Heart left ventricle (tissue), 16 donors: ENCODE results near the gene SCYGR1. TPM values are rescaled to one million over a fixed set of nuclear protein-coding genes. Genes with fewer than 3 reads are reported as not detected.

Experiments
- ATAC-seq, 4 donors: fragments of 200-7000 bp; cut with Tn5 transposase; one replicate each; pipeline ENCODE4 v1.9.1; 2020 to 2022; ENCODE audit warnings: moderate library complexity in 4 of 4, mild to moderate bottlenecking in 3 of 4, moderate number of reproducible peaks in 1 of 4
- DNase-seq, 5 donors: peaks; one replicate each; pipeline ENCODE4 v3.0.0-alpha.2; 2020
- H3K27ac ChIP-seq, 12 donors: fragments of 200-600 bp; sonication (generic) in 4 of 12; one replicate each; pipeline versions ENCODE4 v1.5.0 to v1.8.0; 2016 to 2022; ENCODE audit warnings: mild to moderate bottlenecking in 2 of 12
- H3K27me3 ChIP-seq, 9 donors: fragments of 200-600 bp; sonication (generic) in 2 of 9; one replicate each; pipeline versions ENCODE4 v1.5.1 to v1.8.0; 2016 to 2022; ENCODE audit warnings: mild to moderate bottlenecking in 3 of 9
- H3K36me3 ChIP-seq, 9 donors: fragments of 200-600 bp; sonication (generic) in 2 of 9; one replicate each; pipeline versions ENCODE4 v1.5.0 to v1.8.0; 2018 to 2022; ENCODE audit warnings: mild to moderate bottlenecking in 2 of 9
- H3K4me1 ChIP-seq, 12 donors: fragments of 200-600 bp; sonication (generic) in 4 of 12; one replicate each; pipeline versions ENCODE4 v1.5.0 to v1.8.0; 2016 to 2022; ENCODE audit warnings: mild to moderate bottlenecking in 3 of 12
- H3K4me3 ChIP-seq, 12 donors: fragments of 200-600 bp; sonication (generic) in 4 of 12; one replicate each; pipeline versions ENCODE4 v1.5.0 to v1.8.0; 2017 to 2022; ENCODE audit warnings: mild to moderate bottlenecking in 9 of 12, moderate library complexity in 4 of 12
- H3K9me3 ChIP-seq, 12 donors: fragments of 200-600 bp; sonication (generic) in 4 of 12; one replicate each; pipeline versions ENCODE4 v1.5.0 to v1.8.0; 2016 to 2022; ENCODE audit warnings: mild to moderate bottlenecking in 1 of 12
- POLR2A ChIP-seq, 2 donors: fragments of 450-650 bp; IDR thresholded peaks; one replicate each; pipeline ENCODE4 v1.6.1; 2017; ENCODE audit warnings: antibody characterized with exemption in 2 of 2, mild to moderate bottlenecking in 2 of 2, moderate library complexity in 2 of 2
- WGBS, 4 donors: extraction: QIAGEN DNeasy Blood & Tissue Kit in 2 of 4; methylation state at CpG; one replicate each; pipeline versions ENCODE4 v1.1.5 to v1.1.7; 2013 to 2018; 5-methylcytosine and 5-hydroxymethylcytosine counted together
- intact Hi-C, 10 donors: fragments of 100-400 bp; cut with DNase I; formaldehyde crosslinking; loops; one replicate each; pipeline versions ENCODE4 v1.11.1 to v1.14.2; 2022
- polyA plus RNA-seq, 2 donors: library from polyadenylated mRNA; stranded (reverse); fragments of 200-250 nt; gene quantifications; one replicate each; pipeline ENCODE4 v1.2.3, GENCODE V29; 2013
- total RNA-seq, 9 donors: library from RNA; depleted of rRNA in 2 of 9; stranded (reverse); fragments of >200 nt in 2 of 9; fragmentation: NEBNext Ultra II Directional in 3 of 9; extraction: Animal tissue kit (Norgen Biotek cat#: 25700) in 3 of 9; gene quantifications; one replicate each; pipeline versions ENCODE4 v1.1.0 to v1.2.4, GENCODE V29; 2016 to 2023
- TF ChIP-seq, protein P1 (sequence below), 12 donors: fragments of 200-600 bp; sonication (generic) in 4 of 12; IDR thresholded peaks; one replicate each; pipeline versions ENCODE4 v1.5.0 to v1.8.0; 2018 to 2022; ENCODE audit warnings: antibody characterized with exemption in 12 of 12, mild to moderate bottlenecking in 5 of 12
- donor health status: ischemic (EF 13 %, LVEDD 7.1; RV severe dilation, severe dysfunction).
- donor health status: healthy with polysubstance abuse.
- donor health status: DM: no; HTN: yes; CAD: no.
- donor health status: DM: no; HTN: no; CAD: no.
- donor health status: ischemic (EF 25% LVEDD 6.9; RV normal size, moderate dysfunction).
- donor health status: ischemic (EF 25% LVEDD 5.7; RV mildly dilated, moderate dysfunction).
- donor health status: healthy.
- donor health status: DM: yes; HTN: yes; CAD: no.
- donor health status: ischemic (EF 35%, LVEDD 5.7; RV mildly dilated, moderate dysfunction).
- donor health status: nonischemic (EF 11% LVEDD 7.7; RV severe dilation, severe dysfunction).
- donor health status: DM: yes; HTN: yes; CAD: no.
- donor health status: PGD.
- donor health status: ischemic (EF 29% LVEDD 5.4; RV normal size, mild dysfunction).
- donor health status: nonischemic (EF 23%, LVEDD 6.1; RV moderate dilation, normal function).

The SCYGR1 gene
- total and polyA plus RNA-seq, 11 donors = not detected

- peaks cover 0 to 21% (median 0%) of the 10 kb centered on the region in 9 donors for H3K27me3 ChIP-seq
- no peak for ATAC-seq
- H3K4me1 ChIP-seq = peaks cover 0 to 9% (median 0%) of the 10 kb centered on the region in 12 donors
- H3K9me3 ChIP-seq = no peaks in the 10 kb centered on the region
- TF ChIP-seq, protein P1, sequence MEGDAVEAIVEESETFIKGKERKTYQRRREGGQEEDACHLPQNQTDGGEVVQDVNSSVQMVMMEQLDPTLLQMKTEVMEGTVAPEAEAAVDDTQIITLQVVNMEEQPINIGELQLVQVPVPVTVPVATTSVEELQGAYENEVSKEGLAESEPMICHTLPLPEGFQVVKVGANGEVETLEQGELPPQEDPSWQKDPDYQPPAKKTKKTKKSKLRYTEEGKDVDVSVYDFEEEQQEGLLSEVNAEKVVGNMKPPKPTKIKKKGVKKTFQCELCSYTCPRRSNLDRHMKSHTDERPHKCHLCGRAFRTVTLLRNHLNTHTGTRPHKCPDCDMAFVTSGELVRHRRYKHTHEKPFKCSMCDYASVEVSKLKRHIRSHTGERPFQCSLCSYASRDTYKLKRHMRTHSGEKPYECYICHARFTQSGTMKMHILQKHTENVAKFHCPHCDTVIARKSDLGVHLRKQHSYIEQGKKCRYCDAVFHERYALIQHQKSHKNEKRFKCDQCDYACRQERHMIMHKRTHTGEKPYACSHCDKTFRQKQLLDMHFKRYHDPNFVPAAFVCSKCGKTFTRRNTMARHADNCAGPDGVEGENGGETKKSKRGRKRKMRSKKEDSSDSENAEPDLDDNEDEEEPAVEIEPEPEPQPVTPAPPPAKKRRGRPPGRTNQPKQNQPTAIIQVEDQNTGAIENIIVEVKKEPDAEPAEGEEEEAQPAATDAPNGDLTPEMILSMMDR (IDR thresholded peaks at IDR 0.05) = no peak
- no peak for TF ChIP-seq POLR2A (IDR thresholded peaks at IDR 0.05)
- no peak for DNase-seq
- H3K36me3 ChIP-seq = no peaks in the 10 kb centered on the region
- intact Hi-C loops = no loop called here
- H3K27ac ChIP-seq = peak overlapping the region in 1 of 12 donors; percentile 20
- no peak overlapping the region for H3K4me3 ChIP-seq
- 76 to 85% (median 84%) methylated on average over 8 of the region's 8 CpGs for WGBS, 4 donors
These were observed 10.0 kb downstream of the SCYGR1 start for GRCh38 chr2:227377467-227378351.

- TF ChIP-seq, protein P1 (IDR thresholded peaks at IDR 0.05) = no peak
- TF ChIP-seq POLR2A (IDR thresholded peaks at IDR 0.05) = no peak
- Histone ChIP-seq H3K4me3 (no peak overlapping the region), H3K9me3 (no peaks in the 10 kb centered on the region), H3K4me1 (peaks cover 0 to 9% (median 0%) of the 10 kb centered on the region in 12 donors), H3K27me3 (peaks cover 0 to 13% (median 0%) of the 10 kb centered on the region in 9 donors), H3K36me3 (no peaks in the 10 kb centered on the region), H3K27ac (peak overlapping the region in 1 of 12 donors; percentile 20)
- 54 to 61% (median 58%) methylated on average over 9 of the region's 9 CpGs for WGBS, 4 donors
- ATAC-seq = no peak
- DNase-seq = no peak
- intact Hi-C loops = no loop called here
These were observed 10.9 kb downstream of the SCYGR1 start for GRCh38 chr2:227376656-227377396.

DNA sequence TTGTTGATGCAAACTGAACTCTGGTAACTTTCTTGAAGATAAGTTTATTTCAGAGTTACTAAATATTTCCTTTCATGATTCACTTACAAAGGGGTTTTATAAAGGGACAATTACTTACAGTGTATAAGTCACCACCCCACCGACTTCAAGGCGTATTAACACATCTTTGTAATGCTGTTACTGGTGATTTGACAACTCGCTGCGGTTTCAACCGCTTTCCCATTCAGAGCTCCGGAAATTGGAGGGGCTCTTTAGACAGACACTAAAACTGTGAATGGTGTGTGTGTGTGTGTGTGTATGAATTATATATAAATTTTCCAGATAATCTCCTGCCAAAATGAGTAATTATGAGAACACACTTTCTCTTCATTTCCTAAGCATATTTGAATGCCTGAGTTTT, 13.6 kb downstream of the SCYGR1 start:
- peaks cover 0 to 10% (median 0%) of the 10 kb centered on the region in 9 donors for H3K27me3 ChIP-seq
- TF ChIP-seq, protein P1 (IDR thresholded peaks at IDR 0.05) = no peak
- no peak for TF ChIP-seq POLR2A (IDR thresholded peaks at IDR 0.05)
- no peaks in the 10 kb centered on the region for H3K36me3 ChIP-seq
- no peaks in the 10 kb centered on the region for H3K9me3 ChIP-seq
- WGBS, 4 donors = 58 to 73% (median 65%) methylated on average over 6 of the region's 6 CpGs
- no peak overlapping the region for H3K27ac ChIP-seq
- peaks cover 0 to 24% (median 0%) of the 10 kb centered on the region in 12 donors for H3K4me1 ChIP-seq
- no peak overlapping the region for H3K4me3 ChIP-seq
- intact Hi-C loops = no loop called here
- DNase-seq = no peak
- no peak for ATAC-seq

DNA sequence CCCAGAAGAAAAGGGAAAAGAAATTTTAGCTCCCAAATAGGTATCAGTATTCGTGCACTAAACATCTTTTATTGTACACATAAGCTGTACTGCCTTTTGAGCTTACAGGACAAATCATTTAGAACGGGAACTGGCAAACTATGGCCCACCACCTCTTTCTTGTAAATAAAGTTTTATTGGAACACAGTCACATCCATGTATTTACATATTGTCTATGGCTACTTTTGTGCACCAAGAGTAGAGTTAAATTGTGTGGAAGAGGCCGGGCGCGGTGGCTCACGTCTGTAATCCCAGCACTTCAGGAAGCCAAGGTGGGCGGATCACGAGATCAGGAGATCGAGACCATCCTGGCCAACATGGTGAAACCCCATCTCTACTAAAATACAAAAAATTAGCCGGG, 14.4 kb downstream of the SCYGR1 start:
- DNase-seq (no peak), ATAC-seq (no peak)
- Histone ChIP-seq H3K4me3 (no peak overlapping the region), H3K36me3 (no peaks in the 10 kb centered on the region), H3K27ac (no peak overlapping the region), H3K27me3 (peaks cover 0 to 7% (median 0%) of the 10 kb centered on the region in 9 donors), H3K9me3 (no peaks in the 10 kb centered on the region), H3K4me1 (peaks cover 0 to 29% (median 0%) of the 10 kb centered on the region in 12 donors)
- no peak for TF ChIP-seq POLR2A (IDR thresholded peaks at IDR 0.05)
- TF ChIP-seq, protein P1 (IDR thresholded peaks at IDR 0.05) = no peak
- WGBS, 4 donors = 86 to 89% (median 87%) methylated on average over 10 of the region's 10 CpGs
- intact Hi-C loops = no loop called here
